ENCODE results near the gene ACTR3C. TPM values are rescaled to one million over a fixed set of nuclear protein-coding genes. Genes with fewer than 3 reads are reported as not detected.

The ACTR3C gene
- total and polyA plus RNA-seq, 2 of the 13 experiments (the other 11 are each of a cell fraction or from before 2014, with no cell fraction given): 3.8 to 7.5 TPM

DNA sequence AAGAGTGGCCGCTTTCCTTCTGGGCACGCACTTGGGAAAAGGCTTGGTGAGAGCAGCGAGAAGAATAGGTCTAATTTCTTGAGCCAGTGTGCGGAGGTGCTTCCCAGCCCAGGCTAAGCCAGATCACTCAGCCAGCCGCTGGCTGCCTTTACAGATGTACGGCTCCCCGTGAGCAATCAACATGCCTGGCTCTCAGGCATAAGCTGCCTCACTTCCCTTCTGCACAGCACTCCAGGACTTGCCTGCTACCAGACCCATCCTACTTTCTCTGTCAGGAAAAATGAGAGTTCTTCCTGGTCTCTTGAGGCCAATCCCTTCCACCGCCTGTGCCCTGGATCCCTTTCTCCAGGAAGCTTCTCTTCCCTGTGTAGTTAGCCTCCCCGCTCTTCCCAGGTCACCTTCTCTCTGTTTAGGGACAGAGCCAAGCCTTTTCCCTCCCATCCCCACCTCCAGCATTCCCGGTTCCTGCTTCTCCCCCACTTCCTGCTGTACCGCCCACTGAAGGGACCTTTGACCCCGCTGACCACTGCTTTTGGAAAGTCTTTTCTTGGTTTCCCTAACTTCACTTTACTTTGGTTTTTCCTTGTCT lies 1.1 kb upstream of the ACTR3C start (continued):
- peak; percentile 62 for TF ChIP-seq ELF1 (CRISPR knock-in tag; IDR thresholded peaks at IDR 0.05)
- no peak for TF ChIP-seq ZFP41 (CRISPR knock-in tag; IDR thresholded peaks at IDR 0.05; ENCODE audit: borderline replicate concordance)
- TF ChIP-seq, protein P1, sequence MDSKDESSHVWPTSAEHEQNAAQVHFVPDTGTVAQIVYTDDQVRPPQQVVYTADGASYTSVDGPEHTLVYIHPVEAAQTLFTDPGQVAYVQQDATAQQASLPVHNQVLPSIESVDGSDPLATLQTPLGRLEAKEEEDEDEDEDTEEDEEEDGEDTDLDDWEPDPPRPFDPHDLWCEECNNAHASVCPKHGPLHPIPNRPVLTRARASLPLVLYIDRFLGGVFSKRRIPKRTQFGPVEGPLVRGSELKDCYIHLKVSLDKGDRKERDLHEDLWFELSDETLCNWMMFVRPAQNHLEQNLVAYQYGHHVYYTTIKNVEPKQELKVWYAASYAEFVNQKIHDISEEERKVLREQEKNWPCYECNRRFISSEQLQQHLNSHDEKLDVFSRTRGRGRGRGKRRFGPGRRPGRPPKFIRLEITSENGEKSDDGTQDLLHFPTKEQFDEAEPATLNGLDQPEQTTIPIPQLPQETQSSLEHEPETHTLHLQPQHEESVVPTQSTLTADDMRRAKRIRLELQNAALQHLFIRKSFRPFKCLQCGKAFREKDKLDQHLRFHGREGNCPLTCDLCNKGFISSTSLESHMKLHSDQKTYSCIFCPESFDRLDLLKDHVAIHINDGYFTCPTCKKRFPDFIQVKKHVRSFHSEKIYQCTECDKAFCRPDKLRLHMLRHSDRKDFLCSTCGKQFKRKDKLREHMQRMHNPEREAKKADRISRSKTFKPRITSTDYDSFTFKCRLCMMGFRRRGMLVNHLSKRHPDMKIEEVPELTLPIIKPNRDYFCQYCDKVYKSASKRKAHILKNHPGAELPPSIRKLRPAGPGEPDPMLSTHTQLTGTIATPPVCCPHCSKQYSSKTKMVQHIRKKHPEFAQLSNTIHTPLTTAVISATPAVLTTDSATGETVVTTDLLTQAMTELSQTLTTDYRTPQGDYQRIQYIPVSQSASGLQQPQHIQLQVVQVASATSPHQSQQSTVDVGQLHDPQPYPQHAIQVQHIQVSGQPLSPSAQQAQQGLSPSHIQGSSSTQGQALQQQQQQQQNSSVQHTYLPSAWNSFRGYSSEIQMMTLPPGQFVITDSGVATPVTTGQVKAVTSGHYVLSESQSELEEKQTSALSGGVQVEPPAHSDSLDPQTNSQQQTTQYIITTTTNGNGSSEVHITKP (CRISPR knock-in tag; IDR thresholded peaks at IDR 0.05; ENCODE audit: low read depth): peak; percentile 89; the same call in 1 of the 2 replicates
- TF ChIP-seq ZNF598 (CRISPR knock-in tag; IDR thresholded peaks at IDR 0.05; ENCODE audit: borderline replicate concordance): no peak
- no peak for TF ChIP-seq GLI4 (CRISPR knock-in tag; IDR thresholded peaks at IDR 0.05; ENCODE audit: borderline replicate concordance)
- TF ChIP-seq KLF15 (CRISPR knock-in tag; IDR thresholded peaks at IDR 0.05; ENCODE audit: borderline replicate concordance): no peak
- 0 out of 2 replicates have a peak, but pooled peaks have one; percentile 31 for TF ChIP-seq GATAD2A (CRISPR knock-in tag; IDR thresholded peaks at IDR 0.05)
- TF ChIP-seq ELF3 (CRISPR knock-in tag; IDR thresholded peaks at IDR 0.05): peak; percentile 68
- TF ChIP-seq HOXA3 (CRISPR knock-in tag; IDR thresholded peaks at IDR 0.05): peak; percentile 37; the same call in 1 of the 2 replicates
- TF ChIP-seq SNAPC2 (CRISPR knock-in tag; IDR thresholded peaks at IDR 0.05): no peak
- TF ChIP-seq, protein P2, sequence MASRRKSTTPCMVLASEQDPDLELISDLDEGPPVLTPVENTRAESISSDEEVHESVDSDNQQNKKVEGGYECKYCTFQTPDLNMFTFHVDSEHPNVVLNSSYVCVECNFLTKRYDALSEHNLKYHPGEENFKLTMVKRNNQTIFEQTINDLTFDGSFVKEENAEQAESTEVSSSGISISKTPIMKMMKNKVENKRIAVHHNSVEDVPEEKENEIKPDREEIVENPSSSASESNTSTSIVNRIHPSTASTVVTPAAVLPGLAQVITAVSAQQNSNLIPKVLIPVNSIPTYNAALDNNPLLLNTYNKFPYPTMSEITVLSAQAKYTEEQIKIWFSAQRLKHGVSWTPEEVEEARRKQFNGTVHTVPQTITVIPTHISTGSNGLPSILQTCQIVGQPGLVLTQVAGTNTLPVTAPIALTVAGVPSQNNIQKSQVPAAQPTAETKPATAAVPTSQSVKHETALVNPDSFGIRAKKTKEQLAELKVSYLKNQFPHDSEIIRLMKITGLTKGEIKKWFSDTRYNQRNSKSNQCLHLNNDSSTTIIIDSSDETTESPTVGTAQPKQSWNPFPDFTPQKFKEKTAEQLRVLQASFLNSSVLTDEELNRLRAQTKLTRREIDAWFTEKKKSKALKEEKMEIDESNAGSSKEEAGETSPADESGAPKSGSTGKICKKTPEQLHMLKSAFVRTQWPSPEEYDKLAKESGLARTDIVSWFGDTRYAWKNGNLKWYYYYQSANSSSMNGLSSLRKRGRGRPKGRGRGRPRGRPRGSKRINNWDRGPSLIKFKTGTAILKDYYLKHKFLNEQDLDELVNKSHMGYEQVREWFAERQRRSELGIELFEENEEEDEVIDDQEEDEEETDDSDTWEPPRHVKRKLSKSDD (CRISPR knock-in tag; IDR thresholded peaks at IDR 0.05; ENCODE audit: low read depth): no peak
- 0 out of 2 replicates have a peak, but pooled peaks have one; percentile 48 for TF ChIP-seq NRL (CRISPR knock-in tag; IDR thresholded peaks at IDR 0.05; ENCODE audit: borderline replicate concordance)
- no peak for TF ChIP-seq NFE2 (CRISPR knock-in tag; IDR thresholded peaks at IDR 0.05)
- no peak for TF ChIP-seq JUN (CRISPR knock-in tag; IDR thresholded peaks at IDR 0.05)
- TF ChIP-seq SNRNP70 (IDR thresholded peaks at IDR 0.05; ENCODE audit: low read depth, low read length): no peak
- TF ChIP-seq, protein P3, sequence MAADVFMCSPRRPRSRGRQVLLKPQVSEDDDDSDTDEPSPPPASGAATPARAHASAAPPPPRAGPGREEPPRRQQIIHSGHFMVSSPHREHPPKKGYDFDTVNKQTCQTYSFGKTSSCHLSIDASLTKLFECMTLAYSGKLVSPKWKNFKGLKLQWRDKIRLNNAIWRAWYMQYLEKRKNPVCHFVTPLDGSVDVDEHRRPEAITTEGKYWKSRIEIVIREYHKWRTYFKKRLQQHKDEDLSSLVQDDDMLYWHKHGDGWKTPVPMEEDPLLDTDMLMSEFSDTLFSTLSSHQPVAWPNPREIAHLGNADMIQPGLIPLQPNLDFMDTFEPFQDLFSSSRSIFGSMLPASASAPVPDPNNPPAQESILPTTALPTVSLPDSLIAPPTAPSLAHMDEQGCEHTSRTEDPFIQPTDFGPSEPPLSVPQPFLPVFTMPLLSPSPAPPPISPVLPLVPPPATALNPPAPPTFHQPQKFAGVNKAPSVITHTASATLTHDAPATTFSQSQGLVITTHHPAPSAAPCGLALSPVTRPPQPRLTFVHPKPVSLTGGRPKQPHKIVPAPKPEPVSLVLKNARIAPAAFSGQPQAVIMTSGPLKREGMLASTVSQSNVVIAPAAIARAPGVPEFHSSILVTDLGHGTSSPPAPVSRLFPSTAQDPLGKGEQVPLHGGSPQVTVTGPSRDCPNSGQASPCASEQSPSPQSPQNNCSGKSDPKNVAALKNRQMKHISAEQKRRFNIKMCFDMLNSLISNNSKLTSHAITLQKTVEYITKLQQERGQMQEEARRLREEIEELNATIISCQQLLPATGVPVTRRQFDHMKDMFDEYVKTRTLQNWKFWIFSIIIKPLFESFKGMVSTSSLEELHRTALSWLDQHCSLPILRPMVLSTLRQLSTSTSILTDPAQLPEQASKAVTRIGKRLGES (CRISPR knock-in tag; IDR thresholded peaks at IDR 0.05; ENCODE audit: borderline replicate concordance): no peak
- no peak for TF ChIP-seq ZNF274 (CRISPR knock-in tag; IDR thresholded peaks at IDR 0.05)
- no peak for TF ChIP-seq REL (CRISPR knock-in tag; conservative IDR thresholded peaks at IDR 0.05)
- no peak for TF ChIP-seq STAG1 (CRISPR knock-in tag; IDR thresholded peaks at IDR 0.05)
- no peak for TF ChIP-seq DNMT1 (CRISPR knock-in tag; IDR thresholded peaks at IDR 0.05)
- TF ChIP-seq ZNF256 (CRISPR knock-in tag; conservative IDR thresholded peaks at IDR 0.05): no peak
- TF ChIP-seq MBNL3 (CRISPR knock-in tag; conservative IDR thresholded peaks at IDR 0.05): no peak

All from HepG2 (cell line).